Activated B cell treated with CpG ODN at 0.5 μM for 24 hours (primary cell): ENCODE results near the gene LIPG. TPM values are rescaled to one million over a fixed set of nuclear protein-coding genes. Genes with fewer than 3 reads are reported as not detected.

Source experiments
- ATAC-seq: fragments of 200-7000 bp; cut with Tn5 transposase; one replicate; pipeline ENCODE4 v1.10.0; 2021; ENCODE audit warnings: low read depth, mild to moderate bottlenecking, moderate library complexity
- CTCF ChIA-PET: fragments of 350-600 bp; sonication (Branson Sonifier 250); formaldehyde crosslinking; loops from one replicate; lab custom pipeline; 2021; ENCODE audit warnings: antibody characterized with exemption; lab: Charles Lee
- POLR2A ChIA-PET: fragments of 350-600 bp; sonication (Branson Sonifier 250); formaldehyde crosslinking; loops from one replicate; lab custom pipeline; 2021; ENCODE audit warnings: antibody characterized with exemption; lab: Charles Lee
- DNase-seq: peaks from one replicate; pipeline ENCODE4 v3.0.0; 2022
- H3K27ac Mint-ChIP-seq: one replicate; pipeline ENCODE4 v1.8.0; 2020; ENCODE audit warnings: mixed read lengths
- H3K27me3 Mint-ChIP-seq: one replicate; pipeline ENCODE4 v1.8.0; 2021; ENCODE audit warnings: mixed read lengths
- H3K36me3 Mint-ChIP-seq: one replicate; pipeline ENCODE4 v1.8.0; 2021; ENCODE audit warnings: low read depth, mixed read lengths
- H3K4me1 Mint-ChIP-seq: one replicate; pipeline ENCODE4 v1.8.0; 2021; ENCODE audit warnings: mixed read lengths
- H3K4me3 Mint-ChIP-seq: one replicate; pipeline ENCODE4 v1.8.0; 2020; ENCODE audit warnings: mild to moderate bottlenecking, mixed read lengths
- H3K9me3 Mint-ChIP-seq: one replicate; pipeline ENCODE4 v1.8.0; 2020; ENCODE audit warnings: mixed read lengths
- CTCF ChIP-seq: fragments of 200-600 bp; IDR thresholded peaks from one replicate; pipeline ENCODE4 v1.8.0; 2022; ENCODE audit warnings: antibody characterized with exemption, mild to moderate bottlenecking
- intact Hi-C: fragments of 100-400 bp; cut with micrococcal nuclease; formaldehyde crosslinking; loops from one replicate; pipeline ENCODE4 v1.15.1; 2024
- total RNA-seq: library from RNA; stranded (reverse); gene quantifications from 2 replicates; pipeline ENCODE4 v1.2.3, GENCODE V29; 2022

Gene LIPG
- total RNA-seq, 1 donor from 2014 or later: 0.29 TPM

GRCh38 chr18:49563130-49563540, 1.3 kb downstream of the LIPG start:
- ChIA-PET CTCF (no interaction called here), POLR2A (no interaction called here)
- Mint-ChIP-seq H3K27ac (no peak overlapping the region), H3K27me3 (peaks cover 79% of the 10 kb centered on the region), H3K4me3 (peak overlapping the region; percentile 24), H3K36me3 (no peaks in the 10 kb centered on the region), H3K4me1 (peaks cover 32% of the 10 kb centered on the region), H3K9me3 (no peaks in the 10 kb centered on the region)
- TF ChIP-seq CTCF: no peak
- DNase-seq: no peak
- intact Hi-C loops: loop anchor here (5.0 kb wide), 1 partner anchor 794 kb away; no protein-coding TSS in a partner anchor
- ATAC-seq: no peak

GRCh38 chr18:49563701-49564517, 2.1 kb downstream of the LIPG start:
- H3K4me1 Mint-ChIP-seq: peaks cover 32% of the 10 kb centered on the region
- no peak overlapping the region for H3K27ac Mint-ChIP-seq
- CTCF ChIA-PET: no interaction called here
- H3K9me3 Mint-ChIP-seq: no peaks in the 10 kb centered on the region
- ATAC-seq (no peak), DNase-seq (no peak)
- POLR2A ChIA-PET: no interaction called here
- intact Hi-C loops: loop anchor here (5.0 kb wide), 1 partner anchor 793 kb away; no protein-coding TSS in a partner anchor
- TF ChIP-seq CTCF: no peak
- H3K36me3 Mint-ChIP-seq: no peaks in the 10 kb centered on the region
- H3K4me3 Mint-ChIP-seq: no peak overlapping the region
- peaks cover 74% of the 10 kb centered on the region for H3K27me3 Mint-ChIP-seq

DNA sequence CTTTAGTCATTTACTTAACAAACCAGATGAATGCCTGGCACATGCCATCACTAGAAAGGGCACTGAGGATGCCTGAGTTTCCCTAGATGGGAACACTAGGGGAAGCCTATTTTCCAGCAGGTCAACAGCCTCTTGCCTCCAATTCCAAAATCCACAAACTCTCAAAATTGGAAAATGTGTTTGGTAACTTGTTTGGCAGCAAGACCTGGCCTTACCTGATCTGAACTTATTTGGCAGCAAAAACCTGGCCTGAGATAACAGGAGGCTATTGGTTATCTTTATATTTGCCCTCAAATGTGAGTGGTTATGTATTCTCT, 2.6 kb downstream of the LIPG start:
- Mint-ChIP-seq H3K27me3 (peaks cover 73% of the 10 kb centered on the region), H3K4me3 (no peak overlapping the region), H3K36me3 (no peaks in the 10 kb centered on the region), H3K9me3 (no peaks in the 10 kb centered on the region), H3K4me1 (peaks cover 32% of the 10 kb centered on the region), H3K27ac (no peak overlapping the region)
- no peak for TF ChIP-seq CTCF
- ChIA-PET CTCF (no interaction called here), POLR2A (no interaction called here)
- intact Hi-C loops: loop anchor here (5.0 kb wide), 1 partner anchor 793 kb away; no protein-coding TSS in a partner anchor
- ATAC-seq (no peak), DNase-seq (no peak)

- POLR2A ChIA-PET: no interaction called here
- ATAC-seq: no peak
These were observed 3.2 kb downstream of the LIPG start for GRCh38 chr18:49565101-49565500.

More at GRCh38 chr18:49565101-49565500, 3.2 kb downstream of the LIPG start:
- CTCF ChIA-PET: no interaction called here
- DNase-seq: no peak
- no peaks in the 10 kb centered on the region for H3K9me3 Mint-ChIP-seq
- no peaks in the 10 kb centered on the region for H3K36me3 Mint-ChIP-seq
- peaks cover 32% of the 10 kb centered on the region for H3K4me1 Mint-ChIP-seq
- H3K27me3 Mint-ChIP-seq: peaks cover 71% of the 10 kb centered on the region
- TF ChIP-seq CTCF: no peak
- H3K4me3 Mint-ChIP-seq: no peak overlapping the region
- intact Hi-C loops: no loop called here
- no peak overlapping the region for H3K27ac Mint-ChIP-seq
